Trophoblast cell (in vitro differentiated cells and primary cell): ENCODE results near the gene TEX29.

Experiments used
- DNase-seq, 2 donors: peaks; one replicate each; pipeline ENCODE4 v3.0.0-alpha.2; 2016
- H2AFZ ChIP-seq: 2 replicates; pipeline ENCODE4 v1.6.1; 2013; ENCODE audit warnings: low read length, moderate library complexity, mild to moderate bottlenecking; ENCODE audit not compliant: insufficient read depth, poor library complexity
- H2AK5ac ChIP-seq: 2 replicates; pipeline ENCODE4 v1.6.1; 2013; ENCODE audit warnings: mild to moderate bottlenecking, low read length
- H2BK120ac ChIP-seq: 2 replicates; pipeline ENCODE4 v1.6.1; 2013; ENCODE audit warnings: low read length, mild to moderate bottlenecking, moderate library complexity; ENCODE audit not compliant: insufficient read depth, poor library complexity
- H2BK12ac ChIP-seq: 2 replicates; pipeline ENCODE4 v1.6.1; 2013; ENCODE audit warnings: mild to moderate bottlenecking, low read length, moderate library complexity
- H2BK5ac ChIP-seq: 2 replicates; pipeline ENCODE4 v1.6.1; 2013; ENCODE audit warnings: low read length, low read depth, moderate library complexity, mild to moderate bottlenecking; ENCODE audit not compliant: poor library complexity
- H3K14ac ChIP-seq: 2 replicates; pipeline ENCODE4 v1.6.1; 2013; ENCODE audit warnings: mild to moderate bottlenecking, low read length
- H3K18ac ChIP-seq: 2 replicates; pipeline ENCODE4 v1.6.1; 2013; ENCODE audit warnings: mild to moderate bottlenecking, low read length
- H3K23ac ChIP-seq: 2 replicates; pipeline ENCODE4 v1.6.1; 2013; ENCODE audit warnings: low read length
- H3K27ac ChIP-seq: 2 replicates; pipeline ENCODE4 v1.5.1; 2013; ENCODE audit warnings: low read depth, mild to moderate bottlenecking, inconsistent platforms, low read length, moderate library complexity
- H3K27me3 ChIP-seq: 2 replicates; pipeline ENCODE4 v1.6.1; 2013; ENCODE audit warnings: inconsistent platforms, mild to moderate bottlenecking, low read length, moderate library complexity; ENCODE audit not compliant: insufficient read depth
- H3K36me3 ChIP-seq, 2 experiments: 1 replicate in 1 of 2; 2 replicates in 1 of 2; pipeline ENCODE4 v1.6.1; 2013; ENCODE audit warnings: low read length in 2 of 2, mild to moderate bottlenecking in 2 of 2, moderate library complexity in 1 of 2; ENCODE audit not compliant: insufficient read depth in 2 of 2, control insufficient read depth in 1 of 2
- H3K4ac ChIP-seq: 2 replicates; pipeline ENCODE4 v1.6.1; 2013; ENCODE audit warnings: low read depth, mild to moderate bottlenecking, low read length, moderate library complexity
- H3K4me1 ChIP-seq, 2 experiments: 1 replicate in 1 of 2; 2 replicates in 1 of 2; pipeline ENCODE4 v1.6.1; 2013; ENCODE audit warnings: low read length in 2 of 2, mild to moderate bottlenecking in 2 of 2, moderate library complexity in 1 of 2; ENCODE audit not compliant: insufficient read depth in 2 of 2, control insufficient read depth in 1 of 2
- H3K4me2 ChIP-seq: 2 replicates; pipeline ENCODE4 v1.6.1; 2013; ENCODE audit warnings: inconsistent platforms, mild to moderate bottlenecking, low read length, moderate library complexity
- H3K4me3 ChIP-seq: 2 replicates; pipeline ENCODE4 v1.5.1; 2013; ENCODE audit warnings: mild to moderate bottlenecking, low read depth, low read length, inconsistent platforms
- H3K79me1 ChIP-seq: one replicate; pipeline ENCODE4 v1.6.1; 2013; ENCODE audit warnings: low read length
- H3K79me2 ChIP-seq: 2 replicates; pipeline ENCODE4 v1.6.1; 2013; ENCODE audit warnings: low read length, mild to moderate bottlenecking; ENCODE audit not compliant: control insufficient read depth, insufficient read depth, poor library complexity
- H3K9ac ChIP-seq: 2 replicates; pipeline ENCODE4 v1.6.1; 2013; ENCODE audit warnings: mild to moderate bottlenecking, low read length
- H3K9me3 ChIP-seq: 2 replicates; pipeline ENCODE4 v1.6.1; 2013; ENCODE audit warnings: low read depth, mild to moderate bottlenecking, control low read depth, inconsistent platforms, low read length; ENCODE audit not compliant: insufficient read depth
- H4K12ac ChIP-seq: 2 replicates; pipeline ENCODE4 v1.6.1; 2013; ENCODE audit warnings: low read depth, mild to moderate bottlenecking, low read length, moderate library complexity
- H4K8ac ChIP-seq: 2 replicates; pipeline ENCODE4 v1.6.1; 2013; ENCODE audit warnings: low read depth, mild to moderate bottlenecking, low read length, moderate library complexity
- H4K91ac ChIP-seq: one replicate; pipeline ENCODE4 v1.6.1; 2013; ENCODE audit warnings: low read depth, mild to moderate bottlenecking, low read length, moderate library complexity
- WGBS: extraction: QIAGEN DNeasy Blood & Tissue Kit; methylation state at CpG from one replicate; pipeline ENCODE4 v1.1.7; 2013; ENCODE audit warnings: missing lambda C conversion rate; ENCODE audit not compliant: insufficient read length, insufficient coverage; ENCODE audit errors: extremely low coverage; 5-methylcytosine and 5-hydroxymethylcytosine counted together

The TEX29 gene

DNA sequence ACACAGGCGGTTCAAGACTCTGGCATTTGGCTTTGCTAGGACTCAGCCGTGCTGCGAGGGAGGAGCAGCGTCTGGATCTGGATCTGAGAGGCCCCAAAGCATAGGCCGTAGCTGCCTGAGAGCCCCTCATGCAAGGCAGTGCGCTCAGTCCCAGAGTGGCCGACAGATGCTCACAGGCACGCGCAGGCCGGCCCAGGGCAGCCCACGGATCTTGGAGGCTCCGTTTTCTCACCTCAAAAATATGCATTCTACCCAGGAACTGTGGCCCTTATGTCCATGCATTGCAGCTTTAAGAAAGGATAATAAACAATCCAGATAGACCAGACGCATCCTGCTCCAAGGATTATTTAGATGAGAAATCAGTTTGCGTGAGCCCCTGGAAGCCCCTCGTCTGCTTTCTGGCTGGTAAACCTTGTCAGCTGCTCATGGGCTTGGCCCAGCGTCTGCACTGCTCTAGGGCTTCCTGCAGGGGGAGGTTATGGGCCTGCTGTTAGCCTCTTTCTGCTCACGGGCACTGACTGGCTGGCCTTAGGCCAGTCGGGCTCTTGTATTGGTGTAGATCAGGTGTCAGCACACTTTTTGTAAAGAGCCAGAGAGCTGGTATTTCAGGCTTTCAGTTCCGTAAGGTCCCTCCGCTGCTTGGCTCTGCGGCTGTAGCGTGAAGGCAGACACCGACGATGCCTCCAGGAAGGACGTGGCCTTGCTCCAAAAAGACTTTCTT is 24.2 kb downstream of the TEX29 start:
- peaks cover 2% of the 10 kb centered on the region for H3K9me3 ChIP-seq
- no peak overlapping the region for H2AK5ac ChIP-seq
- H4K8ac ChIP-seq: no peak overlapping the region
- H2BK12ac ChIP-seq: no peak overlapping the region
- peak; percentile 16 to 50 for DNase-seq
- peaks cover 0 to 2% of the 10 kb centered on the region in 2 experiments for H3K4me1 ChIP-seq
- H2AFZ ChIP-seq: no peak overlapping the region
- H3K4ac ChIP-seq: no peak overlapping the region
- no peaks in the 10 kb centered on the region for H3K79me1 ChIP-seq
- no peak overlapping the region for H4K12ac ChIP-seq
- H2BK120ac ChIP-seq: no peak overlapping the region
- H3K14ac ChIP-seq: no peak overlapping the region
- no peaks in the 10 kb centered on the region for H3K36me3 ChIP-seq
- H3K4me2 ChIP-seq: no peak overlapping the region
- no peak overlapping the region for H2BK5ac ChIP-seq
- no CpG with 5 or more reads among the region's 25 CpGs for WGBS
- no peak overlapping the region for H3K18ac ChIP-seq
- H3K9ac ChIP-seq: no peak overlapping the region
- no peak overlapping the region for H3K4me3 ChIP-seq
- H4K91ac ChIP-seq: no peak overlapping the region
- no peak overlapping the region for H3K27ac ChIP-seq
- no peaks in the 10 kb centered on the region for H3K79me2 ChIP-seq
- H3K23ac ChIP-seq: no peak overlapping the region
- H3K27me3 ChIP-seq: no peaks in the 10 kb centered on the region

DNA sequence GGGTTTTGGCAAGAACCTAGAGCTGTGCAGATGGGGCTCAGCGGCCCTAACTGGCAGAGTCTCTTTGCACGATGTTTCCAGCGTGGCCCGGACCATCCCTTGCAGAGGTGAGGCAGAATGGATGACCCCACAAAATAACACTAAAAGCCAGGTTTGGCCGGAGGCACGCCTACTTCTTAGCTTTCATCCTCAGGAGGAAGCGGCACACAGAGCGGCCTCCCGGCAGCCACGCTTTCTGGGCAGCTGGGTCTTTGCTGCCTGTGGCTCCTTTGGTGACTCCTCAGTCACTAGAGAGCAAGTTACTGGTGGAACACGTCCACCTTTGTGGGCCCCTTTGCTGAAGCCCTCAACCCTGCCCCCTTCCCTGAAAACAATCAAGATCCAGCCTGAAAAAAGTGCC is 25.2 kb downstream of the TEX29 start:
- Histone ChIP-seq H3K36me3 (no peaks in the 10 kb centered on the region), H3K9me3 (peaks cover 2% of the 10 kb centered on the region), H4K8ac (no peak overlapping the region), H4K91ac (no peak overlapping the region), H2BK120ac (no peak overlapping the region), H3K27ac (no peak overlapping the region), H2AK5ac (no peak overlapping the region), H3K79me1 (no peaks in the 10 kb centered on the region), H4K12ac (no peak overlapping the region), H2BK5ac (no peak overlapping the region), H3K18ac (no peak overlapping the region), H3K4me2 (no peak overlapping the region), H3K27me3 (no peaks in the 10 kb centered on the region), H2AFZ (no peak overlapping the region), H3K79me2 (no peaks in the 10 kb centered on the region), H3K23ac (no peak overlapping the region), H3K4me1 (peaks cover 0 to 2% of the 10 kb centered on the region in 2 experiments), H3K14ac (no peak overlapping the region), H3K4ac (no peak overlapping the region), H3K9ac (no peak overlapping the region), H3K4me3 (no peak overlapping the region), H2BK12ac (no peak overlapping the region)
- WGBS: no CpG with 5 or more reads among the region's 11 CpGs
- DNase-seq: no peak

DNA sequence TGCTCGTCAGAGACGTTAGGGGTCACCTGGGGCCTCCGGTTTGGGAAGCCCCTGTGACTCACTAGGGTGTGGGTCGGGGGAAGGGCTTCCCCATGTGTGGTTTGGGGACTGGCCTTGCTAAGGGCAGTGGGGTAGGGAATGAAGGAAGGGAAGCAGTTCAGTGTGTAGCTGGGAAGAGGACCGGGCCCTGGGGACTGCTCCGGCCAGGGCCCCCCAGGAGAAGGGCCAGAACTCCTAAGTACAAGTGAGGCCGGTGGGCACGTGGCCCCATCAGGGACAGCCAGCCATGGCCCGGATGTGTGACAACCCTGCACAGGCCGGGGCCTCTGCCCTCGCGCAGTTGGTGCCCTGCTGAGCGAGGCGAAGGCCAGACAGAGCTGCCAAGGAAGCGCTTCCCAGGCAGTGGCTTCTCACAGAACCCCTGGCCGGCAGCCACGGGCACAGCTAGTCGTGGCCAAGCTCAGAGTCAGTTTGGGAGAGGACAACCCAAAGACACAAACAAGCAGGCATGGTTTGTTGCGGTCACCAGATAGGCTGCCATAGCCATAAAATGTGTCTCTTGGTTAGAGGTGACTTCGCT is 25.7 kb downstream of the TEX29 start:
- Histone ChIP-seq H3K9ac (no peak overlapping the region), H3K79me1 (no peaks in the 10 kb centered on the region), H3K14ac (no peak overlapping the region), H2AK5ac (no peak overlapping the region), H3K4me2 (no peak overlapping the region), H3K4ac (no peak overlapping the region), H4K12ac (no peak overlapping the region), H2AFZ (no peak overlapping the region), H2BK120ac (no peak overlapping the region), H2BK12ac (no peak overlapping the region), H3K4me1 (peaks cover 0 to 2% of the 10 kb centered on the region in 2 experiments), H3K4me3 (no peak overlapping the region), H3K23ac (no peak overlapping the region), H3K79me2 (no peaks in the 10 kb centered on the region), H3K9me3 (peaks cover 2% of the 10 kb centered on the region), H3K27me3 (no peaks in the 10 kb centered on the region), H3K18ac (no peak overlapping the region), H4K8ac (no peak overlapping the region), H2BK5ac (no peak overlapping the region), H3K36me3 (no peaks in the 10 kb centered on the region), H4K91ac (no peak overlapping the region), H3K27ac (no peak overlapping the region)
- DNase-seq: no peak
- WGBS: no CpG with 5 or more reads among the region's 20 CpGs

DNA sequence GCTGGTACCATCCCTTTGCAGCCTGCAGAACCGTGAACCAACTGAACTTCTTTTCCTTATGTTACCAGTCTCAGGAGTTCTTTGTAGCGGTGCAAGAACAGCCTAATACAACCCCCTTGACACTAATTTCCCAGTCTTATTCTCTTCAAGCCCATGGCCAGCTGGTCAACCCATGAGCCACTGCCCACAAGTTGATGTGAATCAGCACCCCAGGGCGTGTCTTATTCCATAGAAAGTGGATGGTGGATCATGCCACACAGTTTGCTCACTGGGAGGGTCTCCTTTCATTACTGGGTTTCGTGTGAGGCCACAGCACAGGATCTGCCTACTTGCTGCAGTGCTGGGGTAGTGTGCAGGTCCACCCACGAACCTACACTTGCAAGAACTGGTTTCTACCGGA is 27.0 kb downstream of the TEX29 start:
- Histone ChIP-seq H2BK12ac (no peak overlapping the region), H3K23ac (no peak overlapping the region), H2AFZ (no peak overlapping the region), H3K4me3 (no peak overlapping the region), H3K36me3 (no peaks in the 10 kb centered on the region), H2BK120ac (no peak overlapping the region), H3K14ac (no peak overlapping the region), H4K91ac (no peak overlapping the region), H3K9ac (no peak overlapping the region), H2BK5ac (no peak overlapping the region), H3K27me3 (no peaks in the 10 kb centered on the region), H3K79me1 (no peaks in the 10 kb centered on the region), H4K8ac (no peak overlapping the region), H3K79me2 (no peaks in the 10 kb centered on the region), H3K4ac (no peak overlapping the region), H2AK5ac (no peak overlapping the region), H3K18ac (no peak overlapping the region), H3K27ac (no peak overlapping the region), H3K4me1 (peaks cover 0 to 2% of the 10 kb centered on the region in 2 experiments), H3K9me3 (peaks cover 2% of the 10 kb centered on the region), H4K12ac (no peak overlapping the region), H3K4me2 (no peak overlapping the region)
- DNase-seq: no peak
- no CpG with 5 or more reads among the region's 6 CpGs for WGBS
